HG03039 (cell line): ENCODE data around the gene CTDSPL.

Experiments used
- ATAC-seq: cut with Tn5 transposase; IDR thresholded peaks from one replicate; pipeline ENCODE4 v1.9.1; 2021; ENCODE audit warnings: mild to moderate bottlenecking, moderate library complexity; ENCODE audit not compliant: unreplicated experiment

The CTDSPL gene

GRCh38 chr3:37940242-37940908 lies 78.7 kb downstream of the CTDSPL start:
- no peak for ATAC-seq

GRCh38 chr3:37941608-37942508 lies 80.2 kb downstream of the CTDSPL start:
- no peak for ATAC-seq

- ATAC-seq: no peak
Observed at GRCh38 chr3:37942646-37943045, 81.0 kb downstream of the CTDSPL start.

GRCh38 chr3:37943126-37943525 lies 81.4 kb downstream of the CTDSPL start:
- ATAC-seq: no peak

- no peak for ATAC-seq
Observed at GRCh38 chr3:37943631-37944314, 82.1 kb downstream of the CTDSPL start.

GRCh38 chr3:37944391-37944842 lies 82.7 kb downstream of the CTDSPL start:
- no peak for ATAC-seq

GRCh38 chr3:37945156-37945806 lies 83.6 kb downstream of the CTDSPL start:
- ATAC-seq: no peak

GRCh38 chr3:37945807-37946530 lies 84.3 kb downstream of the CTDSPL start:
- ATAC-seq: no peak

GRCh38 chr3:37946531-37946889 lies 84.8 kb downstream of the CTDSPL start:
- ATAC-seq: no peak

- ATAC-seq: no peak
Observed at GRCh38 chr3:37949866-37950265, 88.2 kb downstream of the CTDSPL start.

GRCh38 chr3:37952564-37952963 lies 90.9 kb downstream of the CTDSPL start:
- no peak for ATAC-seq

- ATAC-seq: no peak
Observed at GRCh38 chr3:37953226-37953625, 91.5 kb downstream of the CTDSPL start.

- ATAC-seq: no peak
Observed at GRCh38 chr3:37953707-37954394, 92.2 kb downstream of the CTDSPL start.

- no peak for ATAC-seq
Observed at GRCh38 chr3:37954881-37955280, 93.2 kb downstream of the CTDSPL start.

GRCh38 chr3:37955918-37956707 lies 94.4 kb downstream of the CTDSPL start:
- no peak for ATAC-seq

- ATAC-seq: no peak
Observed at GRCh38 chr3:37956723-37957538, 95.3 kb downstream of the CTDSPL start.

GRCh38 chr3:37957539-37957936 lies 95.9 kb downstream of the CTDSPL start:
- ATAC-seq: no peak
